SH-SY5Y (cell line): ENCODE data around the gene GCK.

ENCODE experiments used
- GATA2 ChIP-seq: IDR thresholded peaks from 2 replicates; pipeline ENCODE4 v1.6.1; 2011; ENCODE audit warnings: mild to moderate bottlenecking, low read depth, low read length
- GATA3 ChIP-seq: IDR thresholded peaks from 2 replicates; pipeline ENCODE4 v1.6.1; 2011; ENCODE audit warnings: low read depth, mild to moderate bottlenecking, low read length, moderate library complexity

DNA sequence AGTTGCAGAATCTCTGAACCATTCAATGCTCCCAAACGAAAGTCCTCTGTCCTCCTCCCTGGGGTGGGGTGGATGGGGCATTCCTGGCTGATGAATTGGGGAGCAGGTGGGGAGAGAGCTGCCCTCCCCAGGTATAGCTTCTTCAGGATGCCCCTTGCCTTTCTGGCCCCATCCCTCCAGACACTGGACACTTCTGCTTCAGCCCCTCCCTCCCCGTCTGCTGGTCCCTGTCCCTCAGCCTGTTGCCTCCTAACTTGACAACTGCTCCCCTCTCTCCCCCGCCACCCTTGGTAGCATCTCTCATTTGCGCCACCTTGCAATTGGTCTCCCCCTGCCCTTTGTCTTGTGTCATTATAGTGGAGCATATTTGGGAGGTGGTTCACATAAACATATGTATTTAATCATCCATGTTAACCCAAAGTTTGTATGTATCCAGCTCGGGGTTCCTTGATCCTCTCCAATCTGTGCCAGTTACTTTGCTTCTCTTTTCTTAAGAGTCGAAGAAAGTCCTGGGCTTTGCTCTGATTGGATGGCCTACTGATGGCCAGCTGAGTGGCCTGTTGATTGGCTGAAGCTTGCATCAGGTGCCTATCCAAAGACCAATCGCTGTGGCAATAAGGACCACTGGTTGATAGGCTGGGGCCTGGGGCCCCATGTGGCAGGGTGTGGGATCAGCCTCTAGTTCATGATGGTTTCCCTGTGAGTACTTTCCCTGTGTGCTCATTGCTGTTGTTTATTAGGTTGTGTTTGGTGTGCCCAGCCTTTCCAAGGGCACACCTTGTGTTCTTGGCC lies 4.0 kb upstream of the GCK start:
- TF ChIP-seq GATA3 (no peak), GATA2 (no peak)
